ENCODE measurements around the gene TOM1L2. TPM values are rescaled to one million over a fixed set of nuclear protein-coding genes. Genes with fewer than 3 reads are reported as not detected.
A peak's percentile ranks its signal among the peaks of the same experiment; 100 is the strongest.

TOM1L2 gene
- total and polyA plus RNA-seq, 2 donors (not counting 1 experiment from before 2014, with no cell fraction given): 33.9 to 35.9 TPM

DNA sequence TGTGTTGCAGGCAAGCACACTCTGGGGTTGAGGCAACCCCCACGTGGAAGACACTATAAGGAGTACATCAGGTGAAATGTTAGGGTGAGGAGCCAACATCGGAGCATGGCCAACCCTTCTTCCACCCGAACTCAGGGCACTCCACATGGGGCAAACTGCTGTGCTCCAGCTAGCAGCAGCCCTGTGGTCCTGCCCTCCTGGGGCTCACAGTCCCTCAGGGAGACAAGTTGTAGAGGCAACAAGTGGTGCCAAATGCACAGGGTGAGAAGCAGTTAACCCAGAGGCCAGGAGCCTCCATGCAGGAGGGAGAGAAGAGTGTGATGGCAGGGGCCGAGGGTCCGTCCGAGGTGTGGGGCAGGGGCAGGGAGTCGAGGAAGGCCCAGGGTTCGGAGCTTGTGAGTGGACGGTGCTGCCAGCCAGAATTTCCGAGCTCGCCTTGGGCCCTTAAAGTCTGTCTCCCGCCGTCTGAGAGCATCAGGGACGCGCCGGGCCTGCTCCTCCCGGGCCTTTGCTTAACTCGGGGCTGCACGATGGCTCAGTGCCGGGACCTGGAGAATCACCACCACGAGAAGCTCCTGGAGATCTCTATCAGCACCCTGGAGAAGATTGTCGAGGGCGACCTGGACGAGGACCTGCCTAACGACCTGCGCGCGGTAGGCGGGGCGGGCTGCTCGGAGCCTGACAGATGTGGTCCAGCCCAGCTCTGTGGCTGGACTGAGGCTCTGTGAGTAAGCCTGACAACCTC lies 34.5 kb upstream of the TOM1L2 start:
- no peak for TF ChIP-seq EZH2 (IDR thresholded peaks at IDR 0.05; ENCODE audit: low read length, missing control alignments)
- TF ChIP-seq, protein P1, sequence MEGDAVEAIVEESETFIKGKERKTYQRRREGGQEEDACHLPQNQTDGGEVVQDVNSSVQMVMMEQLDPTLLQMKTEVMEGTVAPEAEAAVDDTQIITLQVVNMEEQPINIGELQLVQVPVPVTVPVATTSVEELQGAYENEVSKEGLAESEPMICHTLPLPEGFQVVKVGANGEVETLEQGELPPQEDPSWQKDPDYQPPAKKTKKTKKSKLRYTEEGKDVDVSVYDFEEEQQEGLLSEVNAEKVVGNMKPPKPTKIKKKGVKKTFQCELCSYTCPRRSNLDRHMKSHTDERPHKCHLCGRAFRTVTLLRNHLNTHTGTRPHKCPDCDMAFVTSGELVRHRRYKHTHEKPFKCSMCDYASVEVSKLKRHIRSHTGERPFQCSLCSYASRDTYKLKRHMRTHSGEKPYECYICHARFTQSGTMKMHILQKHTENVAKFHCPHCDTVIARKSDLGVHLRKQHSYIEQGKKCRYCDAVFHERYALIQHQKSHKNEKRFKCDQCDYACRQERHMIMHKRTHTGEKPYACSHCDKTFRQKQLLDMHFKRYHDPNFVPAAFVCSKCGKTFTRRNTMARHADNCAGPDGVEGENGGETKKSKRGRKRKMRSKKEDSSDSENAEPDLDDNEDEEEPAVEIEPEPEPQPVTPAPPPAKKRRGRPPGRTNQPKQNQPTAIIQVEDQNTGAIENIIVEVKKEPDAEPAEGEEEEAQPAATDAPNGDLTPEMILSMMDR (conservative IDR thresholded peaks at IDR 0.05 in 1 of 2, IDR thresholded peaks at IDR 0.05 in 1 of 2; ENCODE audit: low read depth in 1 of 2, low read length in 2 of 2): no peak
- no peak for DNase-seq (ENCODE audit: low read depth in 2 of 2)
- Histone ChIP-seq H3K9ac (ENCODE audit: insufficient read depth, low read length) (no peak overlapping the region), H3K9me3 (ENCODE audit: control insufficient read depth, insufficient read depth, low read depth, low read length) (no peaks in the 10 kb centered on the region), H2AFZ (ENCODE audit: low read length) (no peak overlapping the region), H3K36me3 (ENCODE audit: control insufficient read depth, insufficient read depth, low read length) (no peaks in the 10 kb centered on the region), H3K4me1 (ENCODE audit: control insufficient read depth, extremely low read depth, insufficient read depth, low read length) (peaks cover 7% of the 10 kb centered on the region), H3K4me2 (ENCODE audit: extremely low read depth, insufficient read depth, low read length) (no peak overlapping the region), H3K27me3 (ENCODE audit: control insufficient read depth, insufficient read depth, low read length) (no peaks in the 10 kb centered on the region), H3K27ac (ENCODE audit: insufficient read depth, low read length) (no peak overlapping the region), H4K20me1 (ENCODE audit: control insufficient read depth, extremely low read depth, insufficient read depth, low read length) (no peaks in the 10 kb centered on the region), H3K4me3 (replicated peaks in 1 of 4; ENCODE audit: control extremely low read depth in 1 of 4, insufficient read depth in 1 of 4, low read depth in 3 of 4, low read length in 4 of 4) (no peak overlapping the region), H3K79me2 (ENCODE audit: control insufficient read depth, insufficient read depth, low read length) (no peaks in the 10 kb centered on the region)

DNA sequence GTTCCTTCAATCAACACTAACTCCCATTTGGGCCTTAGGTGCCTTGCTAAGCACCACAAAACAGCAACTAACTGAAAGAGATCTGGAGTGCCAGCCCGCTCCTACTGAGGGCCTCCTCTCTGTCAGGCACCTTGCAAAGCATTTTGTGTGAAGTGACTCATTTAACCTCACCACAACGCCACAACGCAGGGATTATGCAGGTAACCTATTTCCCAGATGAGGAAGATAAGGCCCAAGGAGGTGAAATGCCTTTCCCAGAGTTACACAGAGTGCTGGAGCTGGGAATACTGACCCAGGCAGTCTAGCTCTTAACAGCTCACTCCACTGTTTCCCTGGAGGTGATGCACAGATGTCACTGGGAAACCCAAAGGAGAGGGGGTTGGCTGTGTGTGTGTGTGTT lies 33.3 kb upstream of the TOM1L2 start:
- DNase-seq (ENCODE audit: low read depth in 2 of 2): no peak
- no peaks in the 10 kb centered on the region for H3K9me3 ChIP-seq (ENCODE audit: control insufficient read depth, insufficient read depth, low read depth, low read length)

DNA sequence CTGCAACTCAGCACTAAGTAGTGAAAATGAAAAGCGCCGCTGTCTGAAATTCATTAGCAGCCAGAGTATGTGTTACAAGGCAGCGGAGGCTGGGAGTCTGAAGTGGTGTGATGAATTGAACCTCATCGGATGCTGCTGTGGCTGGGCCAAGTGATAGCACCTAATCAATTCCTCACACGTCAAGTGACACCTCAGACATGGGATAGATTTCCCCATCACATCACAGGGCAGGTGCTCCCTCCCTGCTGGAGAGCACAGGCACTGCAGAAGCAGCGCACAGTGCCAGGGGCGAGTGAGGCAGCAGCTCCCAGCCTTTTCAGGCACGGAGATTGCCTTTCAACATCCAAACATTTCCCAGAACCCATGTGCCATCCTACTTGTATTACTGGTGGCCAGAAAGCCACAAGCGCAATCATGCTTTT lies 32.7 kb upstream of the TOM1L2 start:
- no peak for TF ChIP-seq EZH2 (IDR thresholded peaks at IDR 0.05; ENCODE audit: low read length, missing control alignments)
- TF ChIP-seq, protein P1 (conservative IDR thresholded peaks at IDR 0.05 in 1 of 2, IDR thresholded peaks at IDR 0.05 in 1 of 2; ENCODE audit: low read depth in 1 of 2, low read length in 2 of 2): peak in 1 of 2 donors; percentile 40
- Histone ChIP-seq H3K4me3 (replicated peaks in 1 of 4; ENCODE audit: control extremely low read depth in 1 of 4, insufficient read depth in 1 of 4, low read depth in 3 of 4, low read length in 4 of 4) (no peak overlapping the region), H3K4me1 (ENCODE audit: control insufficient read depth, extremely low read depth, insufficient read depth, low read length) (peaks cover 7% of the 10 kb centered on the region), H3K36me3 (ENCODE audit: control insufficient read depth, insufficient read depth, low read length) (no peaks in the 10 kb centered on the region), H3K27me3 (ENCODE audit: control insufficient read depth, insufficient read depth, low read length) (no peaks in the 10 kb centered on the region), H3K27ac (ENCODE audit: insufficient read depth, low read length) (no peak overlapping the region), H3K9ac (ENCODE audit: insufficient read depth, low read length) (no peak overlapping the region), H3K9me3 (ENCODE audit: control insufficient read depth, insufficient read depth, low read depth, low read length) (no peaks in the 10 kb centered on the region), H4K20me1 (ENCODE audit: control insufficient read depth, extremely low read depth, insufficient read depth, low read length) (no peaks in the 10 kb centered on the region), H3K79me2 (ENCODE audit: control insufficient read depth, insufficient read depth, low read length) (no peaks in the 10 kb centered on the region), H3K4me2 (ENCODE audit: extremely low read depth, insufficient read depth, low read length) (no peak overlapping the region), H2AFZ (ENCODE audit: low read length) (no peak overlapping the region)
- DNase-seq (ENCODE audit: low read depth in 2 of 2): no peak

More for the DNA sequence above, 33.3 kb upstream of the TOM1L2 start:
- Histone ChIP-seq H3K9ac (ENCODE audit: insufficient read depth, low read length) (no peak overlapping the region), H3K27ac (ENCODE audit: insufficient read depth, low read length) (no peak overlapping the region), H3K4me1 (ENCODE audit: control insufficient read depth, extremely low read depth, insufficient read depth, low read length) (peaks cover 7% of the 10 kb centered on the region), H4K20me1 (ENCODE audit: control insufficient read depth, extremely low read depth, insufficient read depth, low read length) (no peaks in the 10 kb centered on the region), H2AFZ (ENCODE audit: low read length) (no peak overlapping the region), H3K4me3 (replicated peaks in 1 of 4; ENCODE audit: control extremely low read depth in 1 of 4, insufficient read depth in 1 of 4, low read depth in 3 of 4, low read length in 4 of 4) (no peak overlapping the region), H3K27me3 (ENCODE audit: control insufficient read depth, insufficient read depth, low read length) (no peaks in the 10 kb centered on the region), H3K36me3 (ENCODE audit: control insufficient read depth, insufficient read depth, low read length) (no peaks in the 10 kb centered on the region), H3K4me2 (ENCODE audit: extremely low read depth, insufficient read depth, low read length) (no peak overlapping the region), H3K79me2 (ENCODE audit: control insufficient read depth, insufficient read depth, low read length) (no peaks in the 10 kb centered on the region)
- TF ChIP-seq EZH2 (IDR thresholded peaks at IDR 0.05; ENCODE audit: low read length, missing control alignments): no peak

Measured in fibroblast of lung (primary cell).